SU-DHL-6 (cell line): ENCODE data around the gene SLC25A28.

Experiments
- H2AFZ ChIP-seq: fragments of 200-600 bp; sonication (generic); 2 replicates; pipeline ENCODE4 v1.6.1; 2014; ENCODE audit warnings: low read depth, mild to moderate bottlenecking, moderate library complexity, mixed read lengths, antibody characterized with exemption, low read length; ENCODE audit not compliant: severe bottlenecking
- H3F3A ChIP-seq: fragments of 200-600 bp; shearing (Covaris generic); 2 replicates; pipeline ENCODE4 v1.6.0; 2016; ENCODE audit warnings: antibody characterized with exemption, mild to moderate bottlenecking; ENCODE audit not compliant: insufficient read depth
- H3K27ac ChIP-seq: fragments of 200-600 bp; sonication (generic); 2 replicates; pipeline ENCODE4 v1.5.1; 2016; ENCODE audit warnings: low read depth, mild to moderate bottlenecking, low read length, moderate library complexity, mixed read lengths
- H3K27me3 ChIP-seq: fragments of 200-600 bp; sonication (generic), shearing (Covaris generic); 2 replicates; pipeline ENCODE4 v1.6.0; 2014; ENCODE audit warnings: mild to moderate bottlenecking, low read length
- H3K36me3 ChIP-seq: fragments of 200-600 bp; sonication (generic); 2 replicates; pipeline ENCODE4 v1.6.1; 2014; ENCODE audit warnings: mild to moderate bottlenecking, low read length, mixed read lengths
- H3K4me2 ChIP-seq: fragments of 300-600, 200-600 bp; shearing (Covaris generic), sonication (generic); 2 replicates; pipeline ENCODE4 v1.6.0; 2014; ENCODE audit warnings: low read length, low read depth, mild to moderate bottlenecking; ENCODE audit not compliant: poor library complexity, severe bottlenecking
- H3K4me3 ChIP-seq: fragments of 200-600 bp; sonication (generic); 2 replicates; pipeline ENCODE4 v1.5.1; 2014; ENCODE audit warnings: antibody characterized with exemption, low read length, mild to moderate bottlenecking, mixed read lengths; ENCODE audit not compliant: insufficient read depth, poor library complexity, severe bottlenecking
- H3K79me2 ChIP-seq: fragments of 200-600 bp; sonication (generic); 2 replicates; pipeline ENCODE4 v1.6.1; 2014; ENCODE audit warnings: mild to moderate bottlenecking, low read length, moderate library complexity; ENCODE audit not compliant: insufficient read depth
- H3K9ac ChIP-seq: fragments of 200-600 bp; sonication (generic); 2 replicates; pipeline ENCODE4 v1.7.0; 2014; ENCODE audit warnings: mild to moderate bottlenecking, low read length
- H3K9me2 ChIP-seq: fragments of 200-600 bp; sonication (generic); replicated peaks from 2 replicates; pipeline ENCODE4 v1.6.1; 2014; ENCODE audit warnings: low read length; ENCODE audit not compliant: insufficient read depth
- H3K9me3 ChIP-seq: fragments of 200-600 bp; sonication (generic); 2 replicates; pipeline ENCODE4 v1.6.1; 2014; ENCODE audit warnings: low read length, mixed read lengths; ENCODE audit not compliant: insufficient read depth
- H4K20me1 ChIP-seq: fragments of 200-600 bp; sonication (generic); 2 replicates; pipeline ENCODE4 v1.6.1; 2014; ENCODE audit warnings: low read depth, mild to moderate bottlenecking, antibody characterized with exemption, low read length, moderate library complexity, mixed read lengths
- CTCF ChIP-seq: fragments of 200-600 bp; sonication (generic); IDR thresholded peaks from one replicate; pipeline ENCODE4 v1.5.1; 2017; ENCODE audit warnings: antibody characterized with exemption, mild to moderate bottlenecking, low read length, moderate library complexity; ENCODE audit not compliant: insufficient read depth, poor library complexity, severe bottlenecking
- EZH2phosphoT487 ChIP-seq: fragments of 200-600 bp; sonication (generic), shearing (Covaris generic); conservative IDR thresholded peaks from 2 replicates; pipeline ENCODE4 v1.6.1; 2018; ENCODE audit warnings: mild to moderate bottlenecking, antibody characterized with exemption, low read length, moderate library complexity, mixed read lengths

SLC25A28 gene

GRCh38 chr10:99619851-99620710 lies at the start of gene SLC25A28:
SLC25A28 (minus strand) TSS chr10:99620439; CDS start chr10:99620335, 104 bp downstream.
- no peaks in the 10 kb centered on the region for H3K36me3 ChIP-seq
- no peak for TF ChIP-seq CTCF
- TF ChIP-seq EZH2phosphoT487: no peak
- peak within 1 kb of the TSS; percentile 80 for H2AFZ ChIP-seq
- H3K9me2 ChIP-seq: no peaks in the 10 kb centered on the region
- H3K27ac ChIP-seq: peak within 1 kb of the TSS; percentile 74
- peak within 1 kb of the TSS; percentile 84 for H3K4me2 ChIP-seq
- peaks cover 40% of the 10 kb centered on the region for H3K79me2 ChIP-seq
- H3F3A ChIP-seq: no peaks in the 10 kb centered on the region
- no peaks in the 10 kb centered on the region for H3K27me3 ChIP-seq
- peak within 1 kb of the TSS; percentile 92 for H3K9ac ChIP-seq
- peak within 1 kb of the TSS; percentile 95 for H3K4me3 ChIP-seq
- no peaks in the 10 kb centered on the region for H3K9me3 ChIP-seq
- H4K20me1 ChIP-seq: no peaks in the 10 kb centered on the region; the same call in 1 of the 2 replicates

DNA sequence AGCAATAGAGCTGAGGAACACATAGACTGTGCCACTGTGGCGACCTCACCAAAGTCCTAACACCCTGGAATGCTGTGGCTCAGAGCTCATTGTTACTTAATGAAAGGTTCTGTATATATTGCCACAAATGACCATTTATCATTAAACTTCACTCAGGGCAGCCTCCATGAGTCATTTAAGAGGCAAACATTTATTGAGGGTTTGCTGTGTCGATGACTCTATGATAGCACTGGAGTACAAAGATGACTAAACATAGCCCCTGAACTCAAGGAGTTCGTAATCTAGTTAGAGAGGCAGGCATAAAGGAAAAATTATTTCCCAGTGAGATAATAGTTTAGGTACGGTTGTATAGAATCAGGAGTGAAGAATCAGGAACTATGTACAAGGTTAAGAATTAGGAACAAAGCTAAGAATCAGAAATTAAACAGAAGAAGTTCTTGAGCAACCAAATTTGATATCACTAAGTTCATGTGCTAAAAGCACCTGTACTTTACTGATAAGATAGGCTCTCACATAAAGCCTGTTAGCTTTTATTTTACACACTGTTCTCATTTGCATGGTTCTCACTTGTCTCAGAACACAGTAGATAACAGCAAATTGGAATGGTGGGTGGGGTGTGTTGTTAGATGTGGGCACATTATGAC lies 47.0 kb upstream of the SLC25A28 start:
- Histone ChIP-seq H3K27ac (no peak overlapping the region), H3K9me2 (no peaks in the 10 kb centered on the region)

GRCh38 chr10:99665304-99665703 lies 45.1 kb upstream of the SLC25A28 start:
- Histone ChIP-seq H3K9me3 (no peaks in the 10 kb centered on the region), H3K27me3 (no peaks in the 10 kb centered on the region), H4K20me1 (no peaks in the 10 kb centered on the region), H2AFZ (no peak overlapping the region), H3K36me3 (no peaks in the 10 kb centered on the region), H3F3A (no peaks in the 10 kb centered on the region), H3K9ac (no peak overlapping the region), H3K4me3 (no peak overlapping the region), H3K9me2 (no peaks in the 10 kb centered on the region), H3K79me2 (no peaks in the 10 kb centered on the region), H3K27ac (no peak overlapping the region), H3K4me2 (no peak overlapping the region)
- TF ChIP-seq EZH2phosphoT487 (no peak), CTCF (no peak)

More for the DNA sequence above, 47.0 kb upstream of the SLC25A28 start:
- no peak overlapping the region for H2AFZ ChIP-seq
- no peaks in the 10 kb centered on the region for H3F3A ChIP-seq
- H4K20me1 ChIP-seq: no peaks in the 10 kb centered on the region
- TF ChIP-seq CTCF (no peak), EZH2phosphoT487 (no peak)
- H3K4me2 ChIP-seq: no peak overlapping the region
- no peaks in the 10 kb centered on the region for H3K36me3 ChIP-seq
- no peak overlapping the region for H3K9ac ChIP-seq
- H3K79me2 ChIP-seq: no peaks in the 10 kb centered on the region
- H3K27me3 ChIP-seq: no peaks in the 10 kb centered on the region
- no peak overlapping the region for H3K4me3 ChIP-seq
- no peaks in the 10 kb centered on the region for H3K9me3 ChIP-seq
